Stimulated activated naive CD8-positive, alpha-beta T cell treated with anti-CD3 and anti-CD28 coated beads, Interleukin-15, amount 100 ng/mL, for 72 hours (primary cell): ENCODE data around the gene AKAP5.

Source experiments
- ATAC-seq: fragments of 150-1000 bp; cut with Tn5 transposase; 2 replicates; pipeline ENCODE4 v1.10.0; 2021; ENCODE audit warnings: mild to moderate bottlenecking, moderate library complexity
- DNase-seq, 2 donors: peaks; one replicate each; pipeline ENCODE4 v3.0.0; 2021 to 2022
- H3K27ac Mint-ChIP-seq, 2 donors: one replicate each; pipeline ENCODE4 v1.8.0; 2022; ENCODE audit warnings: mild to moderate bottlenecking in 2 of 2, mixed read lengths in 2 of 2, moderate library complexity in 2 of 2
- H3K27me3 Mint-ChIP-seq: one replicate; pipeline ENCODE4 v1.8.0; 2022; ENCODE audit warnings: mixed read lengths
- H3K4me1 Mint-ChIP-seq: one replicate; pipeline ENCODE4 v1.8.0; 2022; ENCODE audit warnings: mild to moderate bottlenecking, mixed read lengths
- H3K4me3 Mint-ChIP-seq, 2 donors: one replicate each; pipeline ENCODE4 v1.8.0; 2022; ENCODE audit warnings: mild to moderate bottlenecking in 2 of 2, mixed read lengths in 2 of 2, moderate library complexity in 1 of 2
- H3K9me3 Mint-ChIP-seq, 2 donors: one replicate each; pipeline ENCODE4 v1.8.0; 2022; ENCODE audit warnings: mixed read lengths in 2 of 2

Gene AKAP5

DNA sequence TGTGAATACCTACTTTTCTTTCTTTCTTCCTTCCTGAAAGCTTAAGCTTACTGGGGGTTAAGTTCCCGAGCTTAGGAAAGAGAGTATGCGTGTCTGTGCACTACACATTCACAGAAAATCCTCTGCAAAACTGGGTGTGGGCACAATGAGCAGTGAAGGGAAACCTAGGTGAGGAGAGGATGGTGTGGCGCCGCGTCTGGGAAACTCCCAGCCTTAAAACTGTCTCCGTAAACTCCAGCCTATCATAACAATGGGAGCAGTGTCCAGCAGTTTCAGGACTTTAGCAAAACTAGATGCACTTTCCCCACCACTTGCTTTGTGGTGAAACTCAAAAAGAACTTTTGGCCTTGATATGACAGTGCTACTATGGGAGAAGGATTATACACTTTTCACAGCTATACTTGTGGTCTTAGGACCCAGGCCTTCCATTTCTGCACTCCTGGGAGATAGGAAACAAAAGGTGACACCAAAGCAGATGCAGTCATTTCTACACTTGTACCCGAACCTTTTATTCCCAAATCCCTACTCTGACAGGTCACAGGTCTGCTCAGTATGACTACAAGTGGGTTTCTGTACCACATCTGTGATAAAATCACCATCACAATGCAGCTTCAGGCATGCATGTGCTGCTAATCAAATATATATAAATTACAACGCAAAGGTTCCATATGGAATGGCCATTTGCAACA is 10.4 kb downstream of the AKAP5 start:
- ATAC-seq (no peak), DNase-seq (no peak)
- Mint-ChIP-seq H3K27ac (peak overlapping the region in 1 of 2 donors; percentile 6), H3K4me3 (no peak overlapping the region), H3K27me3 (no peaks in the 10 kb centered on the region), H3K9me3 (no peaks in the 10 kb centered on the region), H3K4me1 (peaks cover 21% of the 10 kb centered on the region)

DNA sequence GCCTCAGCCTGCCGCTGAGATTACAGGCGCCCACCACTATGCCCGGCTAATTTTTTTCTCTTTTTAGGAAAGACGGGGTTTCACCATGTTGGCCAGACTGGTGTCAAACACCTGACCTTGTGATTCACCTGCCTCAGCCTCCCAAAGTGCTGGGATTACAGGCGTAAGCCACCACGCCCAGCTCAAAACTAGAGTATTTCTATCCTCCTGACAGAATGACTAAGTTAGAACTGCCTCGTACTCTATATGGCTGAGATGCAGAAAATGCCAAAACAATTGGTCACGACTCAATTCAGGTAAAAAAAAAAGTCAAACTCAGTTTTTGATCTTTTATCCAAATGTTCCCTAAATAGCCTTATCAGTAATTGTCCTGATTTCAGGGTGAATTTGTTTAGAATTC is 11.1 kb downstream of the AKAP5 start:
- Mint-ChIP-seq H3K4me1 (peaks cover 21% of the 10 kb centered on the region), H3K9me3 (no peaks in the 10 kb centered on the region), H3K27ac (no peak overlapping the region), H3K4me3 (no peak overlapping the region), H3K27me3 (no peaks in the 10 kb centered on the region)
- ATAC-seq (no peak), DNase-seq (no peak)

DNA sequence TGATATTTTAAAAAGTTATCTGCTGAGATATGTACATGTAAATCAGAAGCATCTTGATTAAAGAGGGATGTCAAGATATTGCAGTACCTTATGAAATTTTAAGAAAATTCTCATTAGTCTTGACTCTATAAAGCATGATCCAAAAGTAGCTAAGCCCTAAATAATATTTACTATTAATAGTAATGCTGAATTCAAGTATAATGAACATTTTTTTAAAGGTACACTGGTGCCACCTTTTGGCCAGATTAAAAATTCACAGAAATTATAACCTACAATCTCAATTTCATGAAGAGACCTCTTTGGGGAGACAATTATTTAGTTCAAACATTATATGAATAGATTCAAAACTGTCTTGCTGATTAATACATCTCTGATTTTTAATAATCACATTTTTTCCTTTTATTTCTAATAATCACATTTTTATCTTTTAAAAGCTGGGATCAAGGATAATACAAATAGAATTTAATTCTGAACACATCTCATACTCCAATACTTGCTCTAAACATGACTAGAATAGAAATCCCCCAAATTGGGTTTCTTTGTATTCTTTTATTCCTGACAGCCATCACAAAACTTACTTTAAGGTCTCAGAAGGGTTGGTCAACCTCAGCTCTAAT is 13.4 kb downstream of the AKAP5 start:
- no peak for DNase-seq
- Mint-ChIP-seq H3K4me1 (peaks cover 14% of the 10 kb centered on the region), H3K27ac (no peak overlapping the region), H3K9me3 (no peaks in the 10 kb centered on the region), H3K4me3 (no peak overlapping the region), H3K27me3 (no peaks in the 10 kb centered on the region)
- ATAC-seq: no peak

DNA sequence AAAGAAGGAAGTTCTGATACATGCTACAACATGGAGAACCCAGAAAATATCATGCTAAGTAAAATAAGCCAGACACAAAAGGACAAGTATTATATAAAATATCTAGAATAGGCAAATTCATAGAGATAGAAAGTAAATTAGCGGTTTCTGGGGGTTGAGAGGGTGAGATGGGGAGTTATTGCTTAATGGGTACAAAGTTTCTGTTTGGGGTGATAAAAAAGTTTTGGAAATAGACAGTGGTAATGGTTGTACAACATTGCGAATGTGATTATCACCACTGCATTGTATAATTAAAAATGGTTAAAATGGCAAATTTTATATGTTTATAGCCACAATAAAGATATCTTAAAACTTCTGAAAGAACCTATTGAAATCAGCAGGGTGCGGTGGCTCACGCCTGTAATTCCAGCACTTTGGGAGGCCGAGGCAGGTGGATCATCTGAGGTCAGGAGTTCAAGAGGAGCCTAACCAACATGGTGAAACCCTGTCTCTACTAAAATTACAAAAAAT is 23.3 kb downstream of the AKAP5 start:
- no peak for ATAC-seq
- no peak for DNase-seq
- Mint-ChIP-seq H3K27ac (peak overlapping the region in 1 of 2 donors; percentile 43), H3K4me1 (peaks cover 39% of the 10 kb centered on the region), H3K9me3 (no peaks in the 10 kb centered on the region), H3K27me3 (no peaks in the 10 kb centered on the region), H3K4me3 (no peak overlapping the region)

DNA sequence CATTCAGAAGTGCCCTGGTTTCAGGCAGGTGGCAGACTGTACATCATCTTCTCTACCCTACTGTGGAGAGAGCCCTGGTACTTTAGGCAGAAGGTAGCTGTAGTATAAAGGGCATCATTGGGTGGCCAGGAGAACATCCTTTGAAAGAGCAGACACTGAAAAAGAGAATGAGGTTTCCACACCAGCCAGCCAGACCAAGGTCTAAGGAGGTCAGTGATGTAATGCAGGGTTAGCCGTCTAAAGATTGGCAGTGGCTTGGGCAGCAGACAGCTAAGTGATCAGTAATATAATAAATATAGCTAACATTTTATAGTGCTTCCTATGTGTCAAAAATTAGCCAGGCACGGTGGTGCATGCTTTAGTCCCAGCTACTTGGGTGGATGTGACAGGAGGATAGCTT is 26.3 kb downstream of the AKAP5 start:
- Mint-ChIP-seq H3K4me1 (peaks cover 58% of the 10 kb centered on the region), H3K27ac (peak overlapping the region in 1 of 2 donors; percentile 89), H3K4me3 (no peak overlapping the region), H3K27me3 (no peaks in the 10 kb centered on the region), H3K9me3 (no peaks in the 10 kb centered on the region)
- DNase-seq: no peak
- no peak for ATAC-seq

DNA sequence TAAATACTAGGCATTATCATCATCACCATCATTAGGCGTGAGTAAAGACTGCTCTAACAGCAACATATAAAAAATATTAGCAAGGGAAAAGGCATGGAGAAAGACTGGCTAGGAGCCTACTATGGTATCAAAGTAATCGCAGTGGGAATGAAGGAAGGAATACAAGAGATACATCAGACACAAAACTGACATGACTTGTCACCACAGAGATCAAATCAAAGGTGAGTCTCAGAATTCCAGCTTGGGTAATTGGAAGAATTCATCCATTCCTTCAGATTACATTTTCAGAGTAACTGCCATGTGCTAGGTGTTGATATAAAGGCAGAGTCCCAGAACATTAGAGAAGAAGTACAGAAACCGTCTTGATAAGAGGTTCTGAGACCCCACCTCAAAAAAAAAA is 28.2 kb downstream of the AKAP5 start:
- peak overlapping the region; percentile 13 to 50 for H3K27ac Mint-ChIP-seq

DNA sequence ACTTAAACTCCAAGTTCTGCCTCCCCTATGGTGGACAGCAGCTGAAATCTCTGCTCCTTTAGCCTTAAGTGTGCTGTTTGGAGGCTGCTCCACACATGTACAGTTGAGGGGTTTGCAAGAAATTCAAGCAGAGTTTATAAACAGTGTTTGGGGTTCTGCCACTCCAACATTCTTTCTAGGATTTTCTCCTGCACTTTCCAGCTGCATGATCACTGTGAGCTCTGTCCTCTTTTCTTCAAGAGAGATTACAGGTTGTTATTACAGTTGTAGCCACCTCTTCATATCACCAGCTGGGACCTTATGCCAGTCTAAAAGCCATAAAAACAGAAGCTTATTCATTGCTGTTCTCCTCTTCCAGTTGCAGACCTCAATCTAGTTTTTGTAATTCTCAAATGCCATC is 30.0 kb downstream of the AKAP5 start:
- DNase-seq (no peak), ATAC-seq (no peak)
- H3K4me3 Mint-ChIP-seq: no peak overlapping the region
- no peak overlapping the region for H3K27ac Mint-ChIP-seq
- H3K9me3 Mint-ChIP-seq: no peaks in the 10 kb centered on the region
- no peaks in the 10 kb centered on the region for H3K27me3 Mint-ChIP-seq
- H3K4me1 Mint-ChIP-seq: peaks cover 76% of the 10 kb centered on the region

More for the DNA sequence above, 28.2 kb downstream of the AKAP5 start:
- Mint-ChIP-seq H3K9me3 (no peaks in the 10 kb centered on the region), H3K4me1 (peaks cover 63% of the 10 kb centered on the region), H3K4me3 (no peak overlapping the region), H3K27me3 (no peaks in the 10 kb centered on the region)
- no peak for ATAC-seq
- no peak for DNase-seq

DNA sequence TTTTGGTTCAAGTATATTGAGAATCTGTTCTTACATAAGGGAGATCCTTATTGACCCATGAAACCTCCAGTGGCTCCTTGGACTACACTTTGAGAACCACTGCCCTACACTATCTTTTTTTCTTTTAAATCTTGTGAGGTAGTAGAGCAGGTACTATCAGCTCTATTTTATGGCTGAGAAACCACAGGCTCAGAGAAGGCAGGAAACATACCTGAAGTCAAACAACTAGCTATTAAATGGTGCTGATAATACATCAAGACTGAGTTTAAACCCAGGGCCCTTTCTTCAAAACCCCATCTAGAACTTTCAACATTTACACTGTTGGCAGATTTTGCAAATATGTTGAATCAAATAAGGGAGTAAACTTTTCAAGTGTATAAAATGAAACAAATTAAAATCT is 31.5 kb downstream of the AKAP5 start:
- H3K4me3 Mint-ChIP-seq: no peak overlapping the region
- peaks cover 71% of the 10 kb centered on the region for H3K4me1 Mint-ChIP-seq
- DNase-seq (no peak), ATAC-seq (no peak)
- H3K27ac Mint-ChIP-seq: peak overlapping the region in 1 of 2 donors; percentile 12
- H3K9me3 Mint-ChIP-seq: no peaks in the 10 kb centered on the region
- H3K27me3 Mint-ChIP-seq: no peaks in the 10 kb centered on the region

DNA sequence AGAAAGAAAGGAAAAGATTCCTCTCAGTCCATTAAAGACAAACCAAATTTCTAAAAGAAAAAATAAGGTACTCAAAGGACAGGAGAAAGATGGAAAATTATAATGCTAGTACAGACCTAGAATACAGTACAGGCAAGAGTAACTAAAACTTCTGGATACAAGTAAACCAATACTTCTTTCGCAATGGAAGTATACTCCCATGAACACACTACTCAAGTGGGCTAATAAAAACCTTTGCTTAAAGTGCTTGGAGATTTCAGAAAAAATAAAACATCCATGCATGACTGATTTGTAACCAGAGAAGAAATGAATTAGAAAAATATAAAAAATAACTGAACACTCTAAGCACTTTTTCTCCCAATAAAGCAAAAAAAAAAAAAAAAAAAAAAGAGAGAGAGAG is 34.8 kb downstream of the AKAP5 start:
- DNase-seq (no peak), ATAC-seq (no peak)
- peaks cover 46% of the 10 kb centered on the region for H3K4me1 Mint-ChIP-seq
- H3K27me3 Mint-ChIP-seq: no peaks in the 10 kb centered on the region
- peak overlapping the region; percentile 80 to 90 for H3K4me3 Mint-ChIP-seq
- peak overlapping the region; percentile 44 to 93 for H3K27ac Mint-ChIP-seq
- H3K9me3 Mint-ChIP-seq: no peaks in the 10 kb centered on the region

DNA sequence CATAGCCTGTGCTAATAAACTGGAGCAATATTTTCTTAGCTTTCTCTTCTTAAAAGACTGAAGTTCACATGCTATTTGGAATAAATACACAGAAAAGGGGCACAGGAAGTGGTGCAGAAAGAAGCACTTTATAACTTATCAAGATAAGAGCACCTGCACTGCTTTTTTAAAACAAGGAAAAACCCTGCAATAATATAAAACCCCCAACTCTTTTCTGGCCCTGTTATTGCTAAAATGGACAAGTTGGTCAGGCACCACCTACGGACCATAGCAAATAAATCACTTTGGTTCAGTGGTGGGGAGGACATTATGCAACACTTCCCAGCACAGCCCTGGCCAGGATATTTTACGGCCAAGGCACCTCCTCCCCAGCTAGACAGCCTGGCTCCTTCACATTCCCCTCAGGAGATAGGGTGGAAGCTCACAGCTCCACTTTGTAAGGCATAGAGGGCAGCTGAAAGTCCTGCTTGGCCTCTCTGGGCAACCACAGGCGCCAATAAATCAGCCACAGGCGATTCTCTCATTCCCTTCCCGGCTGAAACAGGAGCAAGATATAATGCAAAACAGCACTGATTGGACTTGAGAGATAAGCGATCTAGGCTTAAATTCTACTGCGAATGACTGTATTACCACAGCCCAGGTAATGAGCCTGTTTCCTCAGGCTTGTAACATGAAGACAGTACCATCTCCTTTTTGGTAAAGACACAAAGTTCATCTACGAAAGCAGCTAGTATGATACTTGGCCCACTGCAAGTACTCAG is 36.3 kb downstream of the AKAP5 start:
- Mint-ChIP-seq H3K4me3 (peak overlapping the region; percentile 90), H3K4me1 (peaks cover 44% of the 10 kb centered on the region), H3K9me3 (no peaks in the 10 kb centered on the region), H3K27me3 (no peaks in the 10 kb centered on the region), H3K27ac (peak overlapping the region; percentile 76 to 95)
- ATAC-seq (no peak), DNase-seq (no peak)

DNA sequence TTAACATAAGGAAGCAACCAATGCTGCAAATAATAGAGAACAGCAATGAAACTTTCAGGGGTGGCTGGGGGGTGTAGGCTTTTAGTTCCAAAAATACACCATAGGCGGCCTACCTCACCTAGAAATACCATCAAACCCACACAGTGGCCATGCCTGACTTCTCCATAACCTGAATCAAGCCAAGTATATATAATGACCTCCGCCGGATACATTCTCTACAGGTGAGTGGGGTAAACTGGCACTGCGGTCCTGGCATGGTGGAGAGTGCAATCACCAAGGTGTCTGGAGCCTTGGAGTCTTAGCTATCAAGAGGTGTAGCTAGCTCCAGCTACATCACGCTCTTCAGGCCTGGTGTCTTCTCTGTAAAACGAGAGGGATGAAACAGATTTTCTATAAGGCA is 37.2 kb downstream of the AKAP5 start:
- Mint-ChIP-seq H3K4me3 (peak overlapping the region; percentile 90), H3K9me3 (no peaks in the 10 kb centered on the region), H3K27me3 (no peaks in the 10 kb centered on the region), H3K27ac (peak overlapping the region; percentile 95 to 97), H3K4me1 (peaks cover 49% of the 10 kb centered on the region)
- DNase-seq: peak; percentile 21 to 30
- ATAC-seq: no peak

DNA sequence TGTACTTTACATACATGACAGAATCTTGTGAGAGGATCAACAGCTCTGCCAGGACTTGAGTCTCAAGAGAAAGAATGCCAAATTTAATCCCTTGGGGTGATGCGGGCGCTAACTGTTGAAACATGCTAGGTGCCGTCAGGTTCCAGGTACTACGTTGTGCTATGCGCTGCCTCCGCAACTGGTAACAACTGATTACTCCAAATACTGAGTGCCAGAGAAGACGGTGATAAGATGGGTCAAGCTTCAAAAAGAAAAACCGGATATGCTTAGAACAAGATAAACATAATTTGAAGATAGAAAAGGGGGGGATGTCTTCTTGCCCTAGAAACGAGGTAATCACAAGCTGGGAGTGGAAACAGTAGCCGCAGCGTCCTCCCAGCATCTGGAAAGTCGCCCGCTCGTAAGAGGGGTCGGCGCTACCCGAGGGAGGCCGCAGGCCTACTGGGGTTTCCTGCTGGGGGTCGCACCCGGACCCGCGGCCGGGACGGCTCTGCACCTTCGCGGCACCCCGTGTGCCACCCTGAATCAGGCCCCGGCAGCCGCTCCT is 37.7 kb downstream of the AKAP5 start:
- no peak for DNase-seq
- peaks cover 49% of the 10 kb centered on the region for H3K4me1 Mint-ChIP-seq
- H3K27ac Mint-ChIP-seq: peak overlapping the region; percentile 97 to 99
- H3K27me3 Mint-ChIP-seq: no peaks in the 10 kb centered on the region
- peak overlapping the region; percentile 90 for H3K4me3 Mint-ChIP-seq
- H3K9me3 Mint-ChIP-seq: no peaks in the 10 kb centered on the region
- ATAC-seq: no peak

DNA sequence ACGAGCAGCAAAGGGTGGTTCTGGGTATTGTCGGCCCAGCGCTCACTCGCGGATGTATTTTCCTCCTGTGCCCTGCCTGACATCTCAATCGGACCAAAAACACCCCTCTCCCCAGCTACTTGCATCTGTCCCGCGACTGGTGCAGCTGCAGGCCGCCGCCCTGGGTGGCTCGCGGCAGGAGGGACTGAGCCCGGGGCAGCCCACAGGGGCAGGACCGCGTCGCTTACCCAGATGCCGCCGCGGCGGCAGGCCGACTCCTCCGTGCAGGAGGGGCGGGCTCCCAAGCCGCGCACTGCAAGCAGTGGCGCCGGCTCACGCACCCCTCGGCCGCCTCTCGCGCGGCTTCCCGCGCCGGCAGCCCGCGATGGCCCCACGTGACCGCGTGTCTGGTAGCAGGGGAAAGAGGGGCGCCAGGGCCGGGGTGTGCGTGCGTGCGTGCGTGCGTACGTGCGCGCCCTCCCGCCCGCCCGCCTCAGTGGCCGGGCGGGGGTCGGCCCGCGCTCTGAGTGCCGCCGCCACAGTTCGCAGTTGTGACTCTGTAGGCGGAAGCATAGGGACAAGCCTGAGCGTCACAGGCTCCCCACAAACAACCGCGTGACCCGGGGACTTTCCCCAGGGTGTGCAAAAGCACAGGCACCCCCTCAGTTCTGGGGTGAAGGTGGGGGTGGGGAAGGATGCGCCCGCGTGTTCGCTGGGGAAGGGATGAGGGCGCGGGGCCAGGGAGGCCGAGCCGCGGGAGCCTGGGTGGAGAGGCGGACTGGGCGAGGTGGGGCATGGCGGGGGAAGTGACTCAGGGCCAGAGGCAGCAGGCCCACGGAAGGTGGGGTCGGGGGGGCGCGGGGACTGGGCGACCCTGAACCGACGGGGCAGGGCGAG is 38.4 kb downstream of the AKAP5 start, which contains the start of gene ZBTB25:
ZBTB25 (minus strand) TSS at position 405 of the 876 bp plus-strand sequence. CDS start 13,305 bp downstream, outside the sequence.
- H3K9me3 Mint-ChIP-seq: no peaks in the 10 kb centered on the region
- DNase-seq (peak; percentile 94 to 96), ATAC-seq (peak; percentile 76)
- H3K27me3 Mint-ChIP-seq: no peaks in the 10 kb centered on the region
- peaks cover 53% of the 10 kb centered on the region for H3K4me1 Mint-ChIP-seq
- peak within 1 kb of the TSS; percentile 90 for H3K4me3 Mint-ChIP-seq
- H3K27ac Mint-ChIP-seq: peak within 1 kb of the TSS; percentile 99 to 100

DNA sequence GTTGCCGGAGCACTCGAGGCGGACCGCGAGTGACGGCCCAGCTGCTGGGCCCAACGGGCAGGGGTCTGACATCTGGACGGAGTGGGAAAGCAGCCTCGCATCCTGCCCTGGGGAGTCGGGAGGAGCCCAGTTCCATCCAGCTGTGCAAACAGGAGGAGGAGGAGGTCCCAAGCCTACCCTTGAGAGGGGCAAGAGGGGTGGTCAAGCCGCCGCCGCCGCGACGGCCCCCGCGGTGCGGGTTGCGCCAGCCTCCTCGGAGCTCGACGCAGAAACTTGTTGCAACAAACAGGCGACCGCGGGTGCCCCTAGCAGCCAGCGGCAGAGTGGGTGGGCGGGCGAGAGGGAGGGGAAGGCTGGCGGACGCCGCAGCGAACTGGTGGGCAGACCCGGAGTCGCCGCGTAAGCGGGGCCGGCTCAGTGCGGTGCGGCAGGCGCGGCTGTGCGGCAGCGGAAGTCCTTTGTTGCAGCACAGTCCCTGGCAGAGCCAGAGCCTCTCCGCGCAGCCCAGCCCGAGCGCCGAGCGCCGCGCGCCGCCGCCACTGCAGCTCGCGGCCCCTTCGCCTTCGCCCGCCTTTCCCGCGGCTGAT is 39.1 kb downstream of the AKAP5 start, which contains the start of gene ZBTB1:
ZBTB1 (plus strand) TSS at position 461 of the 587 bp plus-strand sequence. CDS start 16,735 bp downstream, outside the sequence.
- H3K4me1 Mint-ChIP-seq: peaks cover 53% of the 10 kb centered on the region
- DNase-seq (peak; percentile 92 to 94), ATAC-seq (peak; percentile 73)
- H3K27ac Mint-ChIP-seq: peak within 1 kb of the TSS; percentile 99 to 100
- no peaks in the 10 kb centered on the region for H3K27me3 Mint-ChIP-seq
- no peaks in the 10 kb centered on the region for H3K9me3 Mint-ChIP-seq
- peak within 1 kb of the TSS; percentile 90 for H3K4me3 Mint-ChIP-seq
